A549 (cell line): Measurements from ENCODE around the gene WNT2. TPM values are rescaled to one million over a fixed set of nuclear protein-coding genes. Genes with fewer than 3 reads are reported as not detected.

Experiments
- ATAC-seq, 2 experiments: fragments of 200-7000 bp in 1 of 2; fragments of >200 bp in 1 of 2; cut with Nextera tagmentation in 1 of 2; cut with Tn5 transposase in 1 of 2; 3 replicates each; pipeline versions ENCODE4 v1.8.0 to v1.9.1; 2018 to 2020; ENCODE audit warnings: mild to moderate bottlenecking in 1 of 2, moderate library complexity in 1 of 2
- CTCF ChIA-PET: fragments of 300-600 bp; sonication (Branson Sonifier 250); formaldehyde crosslinking; extraction: SDS; loops from one replicate; lab custom pipeline; 2021; ENCODE audit warnings: antibody characterized with exemption, inconsistent platforms; lab: Yijun Ruan, JAX
- POLR2A ChIA-PET: fragments of 350-600 bp; formaldehyde crosslinking; extraction: SDS; loops from one replicate; lab custom pipeline; 2021; ENCODE audit warnings: antibody characterized with exemption, inconsistent platforms; lab: Yijun Ruan, JAX
- DNase-seq, 2 experiments: peaks; one replicate each; pipeline versions ENCODE4 v3.0.0 to v3.0.0-alpha.2; 2011 to 2016; ENCODE audit warnings: low read depth in 1 of 2, low spot score in 1 of 2
- FAIRE-seq: peaks from 2 replicates; lab custom pipeline; 2011; peaks lifted over from hg19 to GRCh38; lab: Jason Lieb, UNC
- H3K27ac ChIP-seq, 2 experiments: fragments of >200 bp; sonication (Bioruptor Twin); formaldehyde crosslinking; 3 replicates each; pipeline ENCODE4 v1.5.1; 2016 to 2017
- H3K4me1 ChIP-seq: fragments of >200 bp; sonication (Bioruptor Twin); formaldehyde crosslinking; 3 replicates; pipeline ENCODE4 v1.6.1; 2016
- H3K4me2 ChIP-seq: fragments of >200 bp; sonication (Bioruptor Twin); formaldehyde crosslinking; 3 replicates; pipeline ENCODE4 v1.6.1; 2016
- H3K4me3 ChIP-seq: fragments of >200 bp; sonication (Bioruptor Twin); formaldehyde crosslinking; 3 replicates; pipeline ENCODE4 v1.5.1; 2016
- H3K9me3 ChIP-seq: fragments of >200 bp; sonication (Bioruptor Twin); formaldehyde crosslinking; 3 replicates; pipeline ENCODE4 v1.6.1; 2016
- BHLHE40 ChIP-seq: IDR thresholded peaks from 2 replicates; pipeline ENCODE4 v1.6.1; 2012; ENCODE audit warnings: low read depth, low read length, inconsistent platforms
- CBX8 ChIP-seq: fragments of 200-600 bp; sonication (generic); IDR thresholded peaks from 2 replicates; pipeline ENCODE4 v1.6.1; 2016
- CEBPB ChIP-seq, 2 experiments: fragments of >200 bp in 1 of 2; sonication (Bioruptor Twin) in 1 of 2; formaldehyde crosslinking in 1 of 2; IDR thresholded peaks; 2 replicates each; pipeline ENCODE4 v1.6.1; 2012 to 2016
- EHF ChIP-seq: fragments of 250-450 bp; sonication (Bioruptor Pico); IDR thresholded peaks from 2 replicates; pipeline ENCODE4 v1.5.0; 2020; ENCODE audit warnings: mild to moderate bottlenecking
- EHMT2 ChIP-seq: fragments of 200-600 bp; sonication (generic); IDR thresholded peaks from 2 replicates; pipeline ENCODE4 v1.6.1; 2016; ENCODE audit warnings: antibody characterized with exemption, low read depth, mild to moderate bottlenecking, moderate library complexity
- GATA3 ChIP-seq: IDR thresholded peaks from 2 replicates; pipeline ENCODE4 v1.6.1; 2012; ENCODE audit warnings: borderline replicate concordance
- HDAC2 ChIP-seq: fragments of 200-600 bp; sonication (generic); IDR thresholded peaks from 2 replicates; pipeline ENCODE4 v1.6.1; 2016
- HOXA7 ChIP-seq: fragments of 250-450 bp; sonication (Bioruptor Pico); IDR thresholded peaks from 2 replicates; pipeline ENCODE4 v1.5.0; 2020; ENCODE audit warnings: mild to moderate bottlenecking, moderate library complexity
- HOXB13 ChIP-seq: fragments of 250-450 bp; sonication (Bioruptor Pico); IDR thresholded peaks from 2 replicates; pipeline ENCODE4 v1.5.0; 2020; ENCODE audit warnings: low read depth, mild to moderate bottlenecking, moderate library complexity
- JUN ChIP-seq, 2 experiments: fragments of >200 bp; sonication (Bioruptor Twin); formaldehyde crosslinking; IDR thresholded peaks; 2 replicates in 1 of 2; 3 replicates in 1 of 2; pipeline ENCODE4 v1.6.1; 2016 to 2017
- KDM5A ChIP-seq: fragments of 200-600 bp; sonication (generic); IDR thresholded peaks from 2 replicates; pipeline ENCODE4 v1.6.1; 2016; ENCODE audit warnings: antibody characterized with exemption, mild to moderate bottlenecking
- MAZ ChIP-seq: fragments of 150-350 bp; IDR thresholded peaks from 2 replicates; pipeline ENCODE4 v1.6.1; 2014; ENCODE audit warnings: antibody characterized with exemption, low read depth, low read length, borderline replicate concordance
- MYC ChIP-seq: IDR thresholded peaks from 2 replicates; pipeline ENCODE4 v1.6.1; 2012; ENCODE audit warnings: mild to moderate bottlenecking, inconsistent platforms, low read length, improper control_type of control experiment, borderline replicate concordance
- NPAS2 ChIP-seq: fragments of 250-450 bp; sonication (Bioruptor Pico); IDR thresholded peaks from 2 replicates; pipeline ENCODE4 v1.8.0; 2022; ENCODE audit warnings: mild to moderate bottlenecking, moderate library complexity, borderline replicate concordance
- NR3C1 ChIP-seq: fragments of >200 bp; sonication (Bioruptor Twin); formaldehyde crosslinking; IDR thresholded peaks from 3 replicates; pipeline ENCODE4 v1.6.1; 2017
- RARB ChIP-seq: fragments of 250-450 bp; sonication (Bioruptor Pico); IDR thresholded peaks from 2 replicates; pipeline ENCODE4 v1.8.0; 2021; ENCODE audit warnings: mild to moderate bottlenecking, moderate library complexity
- RCOR1 ChIP-seq: fragments of 150-350 bp; IDR thresholded peaks from 2 replicates; pipeline ENCODE4 v1.6.1; 2014; ENCODE audit warnings: antibody characterized with exemption, low read length, low read depth
- REST ChIP-seq: fragments of 200-600 bp; sonication (generic); IDR thresholded peaks from 2 replicates; pipeline ENCODE4 v1.6.1; 2016; ENCODE audit warnings: antibody characterized with exemption, mild to moderate bottlenecking, moderate library complexity
- RNF2 ChIP-seq: fragments of 200-600 bp; sonication (generic); IDR thresholded peaks from 2 replicates; pipeline ENCODE4 v1.6.1; 2016; ENCODE audit warnings: low read depth, mild to moderate bottlenecking, antibody characterized with exemption, moderate library complexity, borderline replicate concordance
- SMC3 ChIP-seq: fragments of >200 bp; sonication (Bioruptor Twin); formaldehyde crosslinking; IDR thresholded peaks from 3 replicates; pipeline ENCODE4 v1.6.1; 2018; ENCODE audit warnings: inconsistent platforms
- TFCP2L1 ChIP-seq: fragments of 250-450 bp; sonication (Bioruptor Pico); IDR thresholded peaks from 2 replicates; pipeline ENCODE4 v1.5.0; 2021; ENCODE audit warnings: mild to moderate bottlenecking
- WGBS: methylation state at CpG from one replicate; pipeline ENCODE4 v1.1.6; 2017; ENCODE audit errors: missing lambda C conversion rate; 5-methylcytosine and 5-hydroxymethylcytosine counted together
- polyA plus RNA-seq, 4 experiments: library from polyadenylated mRNA; depleted of rRNA in 3 of 4; stranded (reverse); fragments of >200 nt; fragmentation: RNase III in 1 of 4; extraction: RNeasy Plus Mini Kit Qiagen cat#74134 plus additional on column Dnase treatment in 1 of 4; gene quantifications; 2 replicates in 3 of 4; 3 replicates in 1 of 4; pipeline ENCODE4 v1.2.3, GENCODE V29; 2011 to 2017
- TF ChIP-seq, protein P1 (sequence below): fragments of >200 bp; sonication (Bioruptor Twin); formaldehyde crosslinking; IDR thresholded peaks from 3 replicates; pipeline ENCODE4 v1.5.1; 2016
- TF ChIP-seq, protein P2 (sequence below): IDR thresholded peaks from 2 replicates; pipeline ENCODE4 v1.6.1; 2012

The WNT2 gene
- polyA plus RNA-seq, 2 of the 4 experiments (the other 2 are of a cell fraction), result not detected

- no peak overlapping the region for H3K27ac ChIP-seq
- H3K9me3 ChIP-seq, result no peaks in the 10 kb centered on the region
- no peaks in the 10 kb centered on the region for H3K4me1 ChIP-seq
- 31% methylated on average over 2 of the region's 2 CpGs for WGBS
- ChIA-PET POLR2A (no interaction called here), CTCF (interaction anchor here (0.8 kb wide), 1 partner anchor 119 kb away, joined by 3 read pairs; no protein-coding TSS in a partner anchor)
- ATAC-seq, result no peak
- no peak for FAIRE-seq
- H3K4me3 ChIP-seq, result no peak overlapping the region
- DNase-seq, result no peak
- TF ChIP-seq RARB (CRISPR knock-in tag) (no peak), HOXB13 (no peak), MYC (no peak), RCOR1 (no peak), REST (no peak), EHMT2 (no peak), GATA3 (no peak), NR3C1 (no peak), MAZ (no peak), BHLHE40 (no peak), RNF2 (no peak), NPAS2 (CRISPR knock-in tag) (no peak), SMC3 (no peak), CEBPB (IDR thresholded peaks at IDR 0.05) (no peak), KDM5A (no peak)
- TF ChIP-seq, protein P1, sequence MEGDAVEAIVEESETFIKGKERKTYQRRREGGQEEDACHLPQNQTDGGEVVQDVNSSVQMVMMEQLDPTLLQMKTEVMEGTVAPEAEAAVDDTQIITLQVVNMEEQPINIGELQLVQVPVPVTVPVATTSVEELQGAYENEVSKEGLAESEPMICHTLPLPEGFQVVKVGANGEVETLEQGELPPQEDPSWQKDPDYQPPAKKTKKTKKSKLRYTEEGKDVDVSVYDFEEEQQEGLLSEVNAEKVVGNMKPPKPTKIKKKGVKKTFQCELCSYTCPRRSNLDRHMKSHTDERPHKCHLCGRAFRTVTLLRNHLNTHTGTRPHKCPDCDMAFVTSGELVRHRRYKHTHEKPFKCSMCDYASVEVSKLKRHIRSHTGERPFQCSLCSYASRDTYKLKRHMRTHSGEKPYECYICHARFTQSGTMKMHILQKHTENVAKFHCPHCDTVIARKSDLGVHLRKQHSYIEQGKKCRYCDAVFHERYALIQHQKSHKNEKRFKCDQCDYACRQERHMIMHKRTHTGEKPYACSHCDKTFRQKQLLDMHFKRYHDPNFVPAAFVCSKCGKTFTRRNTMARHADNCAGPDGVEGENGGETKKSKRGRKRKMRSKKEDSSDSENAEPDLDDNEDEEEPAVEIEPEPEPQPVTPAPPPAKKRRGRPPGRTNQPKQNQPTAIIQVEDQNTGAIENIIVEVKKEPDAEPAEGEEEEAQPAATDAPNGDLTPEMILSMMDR, result no peak
- TF ChIP-seq, protein P2, sequence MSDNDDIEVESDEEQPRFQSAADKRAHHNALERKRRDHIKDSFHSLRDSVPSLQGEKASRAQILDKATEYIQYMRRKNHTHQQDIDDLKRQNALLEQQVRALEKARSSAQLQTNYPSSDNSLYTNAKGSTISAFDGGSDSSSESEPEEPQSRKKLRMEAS, result no peak
- no peak overlapping the region for H3K4me2 ChIP-seq
Observed at GRCh38 chr7:117349570-117349969, 26.7 kb upstream of the WNT2 start.

GRCh38 chr7:117347962-117348672 is 25.3 kb upstream of the WNT2 start:
- no peak overlapping the region for H3K4me2 ChIP-seq
- 38% methylated on average over 7 of the region's 7 CpGs for WGBS
- FAIRE-seq, result no peak
- ChIA-PET CTCF (interaction anchor here (1.3 kb wide), 1 partner anchor 135 kb away, joined by 8 read pairs; no protein-coding TSS in a partner anchor), POLR2A (no interaction called here)
- ATAC-seq, result no peak
- H3K9me3 ChIP-seq, result no peaks in the 10 kb centered on the region
- TF ChIP-seq, protein P2, result no peak
- TF ChIP-seq RARB (CRISPR knock-in tag), result no peak
- no peak for TF ChIP-seq EHF (CRISPR knock-in tag)
- TF ChIP-seq HOXB13, result no peak
- no peak for TF ChIP-seq HOXA7 (CRISPR knock-in tag)
- TF ChIP-seq HDAC2, result no peak
- TF ChIP-seq JUN (IDR thresholded peaks at IDR 0.05), result no peak
- TF ChIP-seq CBX8, result no peak
- TF ChIP-seq KDM5A, result no peak
- no peak for TF ChIP-seq TFCP2L1
- TF ChIP-seq RCOR1, result no peak
- no peak overlapping the region for H3K4me3 ChIP-seq
- no peaks in the 10 kb centered on the region for H3K4me1 ChIP-seq
- no peak for DNase-seq
- no peak overlapping the region for H3K27ac ChIP-seq
